ENCODE measurements around the gene SLIT3.

- TF ChIP-seq CTCF (IDR thresholded peaks at IDR 0.05) (no peak), POLR2A (IDR thresholded peaks at IDR 0.05) (no peak), POLR2AphosphoS5 (IDR thresholded peaks at IDR 0.05; ENCODE audit: insufficient read depth in 1 of 2, low read depth in 1 of 2) (no peak)
Observed at GRCh38 chr5:168701641-168702040, 599.3 kb downstream of the SLIT3 start.
